HG03469 (cell line): ENCODE measurements around the gene RCOR1.
A peak's percentile ranks its signal among the peaks of the same experiment; 100 is the strongest.
"Not testable (repeated sequence)": the region's sequence is repeated elsewhere in the genome, so short reads cannot be mapped to it uniquely, and the experiment has no call there.

Experiments
- ATAC-seq: cut with Tn5 transposase; IDR thresholded peaks from one replicate; pipeline ENCODE4 v1.9.1; 2021; ENCODE audit warnings: mild to moderate bottlenecking, moderate library complexity, moderate number of reproducible peaks; ENCODE audit not compliant: unreplicated experiment

RCOR1 gene

DNA sequence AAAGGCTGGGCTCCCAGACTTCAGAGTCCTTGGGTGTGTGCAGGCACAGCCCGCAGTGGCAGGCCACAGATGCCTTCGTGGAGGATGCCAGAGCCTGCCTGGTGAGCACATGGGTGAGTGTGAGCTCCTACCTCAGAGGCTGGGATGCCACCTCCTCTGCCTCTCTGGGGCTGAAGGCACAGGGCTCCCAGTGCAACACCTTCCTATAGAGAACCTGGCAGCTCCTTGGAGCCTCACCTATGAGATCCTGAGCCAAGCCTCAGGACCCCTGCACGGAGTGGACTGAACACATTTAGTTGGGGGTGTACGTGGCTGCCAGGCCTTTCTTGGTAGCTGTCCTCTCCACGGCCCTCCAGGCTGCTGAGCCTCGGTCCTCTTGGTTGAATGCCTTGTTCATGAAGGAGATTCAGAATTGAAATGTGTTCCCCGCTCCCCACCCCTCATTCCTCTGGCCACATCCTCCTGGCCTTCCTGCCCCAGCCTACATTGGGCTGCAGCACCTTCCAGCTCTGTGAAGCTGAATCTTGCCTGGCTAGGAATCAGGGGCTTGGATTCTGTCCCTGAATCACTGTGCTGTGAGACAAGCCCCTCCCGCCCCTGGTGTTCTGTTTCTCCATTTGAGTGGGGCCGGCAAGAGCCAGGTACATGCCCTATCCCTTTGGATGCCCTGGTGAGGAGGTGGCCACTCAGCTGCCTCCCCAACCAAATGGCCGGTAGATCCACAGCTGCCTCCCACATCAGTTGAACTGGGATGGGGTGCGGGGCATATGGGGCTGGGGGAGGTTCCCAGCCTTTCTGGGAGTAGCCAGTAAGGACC, 146.1 kb downstream of the RCOR1 start:
- ATAC-seq, result no peak

DNA sequence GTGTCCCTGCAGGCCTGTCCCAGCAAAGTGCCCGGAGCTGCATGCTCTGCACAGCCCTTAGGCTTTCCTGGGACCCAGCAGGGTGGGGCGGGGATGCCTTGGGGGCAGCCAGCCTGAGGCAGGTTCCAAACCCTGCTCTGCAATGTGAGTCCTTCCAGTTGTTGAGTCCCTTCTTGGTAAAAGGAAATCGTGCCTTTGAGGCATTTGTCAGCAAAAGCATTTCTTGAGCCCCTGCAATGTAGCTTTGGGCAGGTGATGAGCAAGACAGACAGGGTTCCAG, 146.7 kb downstream of the RCOR1 start:
- ATAC-seq, result no peak

DNA sequence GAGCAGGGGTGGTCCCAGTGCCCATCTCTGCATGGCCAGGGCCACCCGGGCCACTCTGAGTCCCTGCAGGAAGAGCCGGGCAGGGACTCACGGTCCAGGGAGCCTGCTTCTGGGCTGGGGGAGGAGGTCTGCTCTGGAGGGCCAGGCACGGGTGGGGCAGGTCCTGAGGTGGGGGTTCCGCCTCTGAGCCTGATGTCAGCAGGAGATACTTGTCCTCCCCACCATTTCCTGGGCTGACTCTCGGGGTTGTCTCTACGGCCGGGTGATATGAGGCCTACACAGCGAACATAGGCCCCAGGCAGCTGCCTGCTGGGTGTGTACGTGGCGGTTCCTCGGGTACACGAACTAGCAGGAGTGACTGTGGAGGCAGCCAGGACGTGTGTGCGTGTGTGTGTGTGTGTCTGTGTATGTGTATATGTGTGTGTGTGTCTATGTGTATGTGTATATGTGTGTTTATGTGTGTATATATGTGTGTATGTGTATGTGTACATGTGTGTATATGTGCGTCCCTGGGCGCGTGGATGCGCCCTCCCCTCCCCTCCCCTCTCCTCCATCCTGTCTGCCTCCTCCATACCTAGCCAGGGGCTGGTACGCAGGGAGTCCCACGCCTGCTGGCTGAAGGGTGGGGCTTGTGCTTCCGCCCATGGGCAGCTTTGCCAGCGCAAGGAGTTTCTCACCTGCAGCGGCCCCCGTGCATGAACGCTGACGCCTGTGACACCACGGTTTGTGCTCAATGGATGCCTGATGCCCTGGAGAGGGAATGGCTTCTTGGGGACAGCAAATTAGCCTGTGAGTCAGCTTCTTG, 154.4 kb downstream of the RCOR1 start:
- no peak for ATAC-seq

- ATAC-seq, result no peak
Measured at GRCh38 chr14:102748806-102749205, 156.4 kb downstream of the RCOR1 start.

DNA sequence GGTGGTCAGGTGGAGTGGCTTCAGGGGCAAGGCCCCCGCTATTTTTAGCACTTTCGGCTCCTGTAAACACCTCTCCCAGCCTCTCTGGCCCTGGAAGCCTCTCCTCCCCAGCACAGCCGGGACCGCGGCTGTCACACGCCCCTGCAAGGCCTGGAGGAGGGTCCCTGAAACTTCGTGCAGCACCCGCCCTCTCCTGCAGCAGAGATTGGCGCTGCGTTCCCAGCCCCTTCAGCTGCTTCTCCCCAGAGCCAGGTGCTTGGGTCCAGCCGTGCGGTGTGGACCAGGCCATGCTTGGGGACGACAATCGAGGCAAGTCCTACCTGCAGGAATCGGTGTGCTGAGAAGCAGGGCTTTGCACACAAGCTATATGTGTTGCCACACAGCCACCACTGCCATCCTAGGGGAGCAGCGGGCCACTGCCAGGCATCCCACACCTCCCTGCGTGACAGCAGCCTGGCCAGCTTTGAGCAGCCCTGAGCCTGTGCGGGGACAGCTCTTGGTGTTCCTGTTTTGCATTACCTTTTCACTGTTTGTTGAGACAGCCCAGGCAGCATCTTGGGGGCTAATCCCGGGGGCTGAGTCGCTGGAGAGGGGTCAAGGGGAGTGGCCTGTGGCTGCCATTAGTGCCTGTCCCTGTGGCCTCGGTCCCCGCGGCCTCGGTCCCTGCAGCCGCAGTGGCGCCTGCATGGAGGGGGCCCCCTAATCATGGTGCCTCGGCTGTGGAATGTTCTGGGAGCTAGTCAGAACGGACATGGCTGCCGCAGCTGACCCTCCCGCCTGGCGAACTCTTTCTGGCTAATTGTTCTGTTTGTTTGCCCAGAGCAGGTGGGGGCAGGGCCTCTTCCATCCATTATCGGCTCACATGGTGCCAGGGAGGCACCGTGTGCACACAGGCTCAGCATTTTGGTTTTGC, 157.2 kb downstream of the RCOR1 start:
- ATAC-seq, result no peak

DNA sequence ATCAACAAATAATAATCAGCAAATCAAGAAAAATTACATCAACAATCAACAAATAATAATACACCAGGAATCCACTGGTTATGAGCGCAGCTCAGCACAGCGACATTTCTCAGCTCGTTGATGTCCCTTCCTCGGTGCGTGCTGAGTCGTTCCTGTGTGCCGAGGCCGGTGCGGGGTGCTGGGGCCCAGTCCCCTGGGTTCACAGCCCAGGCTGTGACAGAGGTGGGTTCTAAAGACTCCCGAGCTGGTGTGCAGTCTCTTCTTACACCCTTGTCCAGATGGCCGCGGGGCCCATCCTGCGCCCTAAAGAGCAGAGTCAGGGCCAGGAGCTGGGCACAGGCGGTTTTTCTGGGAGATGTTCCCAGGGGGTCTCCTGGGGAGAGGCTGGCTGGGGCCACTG, 157.9 kb downstream of the RCOR1 start:
- no peak for ATAC-seq

- ATAC-seq, result no peak
Measured at GRCh38 chr14:102751088-102751487, 158.6 kb downstream of the RCOR1 start.

DNA sequence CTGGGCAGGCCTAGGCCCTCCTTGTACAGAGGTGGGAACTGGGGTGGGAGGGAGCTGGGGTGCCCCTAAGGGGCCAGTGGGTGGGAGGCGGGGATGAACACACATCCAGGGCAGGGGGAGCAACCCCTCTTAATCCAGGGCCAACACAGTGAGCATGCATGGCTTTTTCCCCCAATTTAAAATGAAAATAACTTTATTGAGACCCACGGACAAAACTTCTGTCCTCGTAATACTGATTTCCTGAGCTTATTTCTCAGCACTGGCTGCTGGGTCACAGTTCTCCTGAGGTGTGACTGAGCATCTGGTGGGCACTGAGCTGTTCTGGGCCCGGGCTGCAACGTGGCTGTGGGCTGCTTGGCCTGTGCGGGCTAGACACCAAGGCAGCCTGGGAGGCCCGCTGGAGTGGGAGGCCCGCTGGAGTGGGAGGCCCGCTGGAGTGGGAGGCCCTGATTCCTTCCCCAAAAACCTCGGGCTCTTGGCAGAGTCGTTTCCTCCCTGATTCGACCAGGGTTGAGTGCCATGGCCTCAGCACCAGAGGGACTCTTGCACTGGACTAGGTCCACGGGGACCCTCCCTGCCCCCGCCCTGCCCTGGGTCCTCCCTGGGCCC, 159.9 kb downstream of the RCOR1 start:
- no peak for ATAC-seq

DNA sequence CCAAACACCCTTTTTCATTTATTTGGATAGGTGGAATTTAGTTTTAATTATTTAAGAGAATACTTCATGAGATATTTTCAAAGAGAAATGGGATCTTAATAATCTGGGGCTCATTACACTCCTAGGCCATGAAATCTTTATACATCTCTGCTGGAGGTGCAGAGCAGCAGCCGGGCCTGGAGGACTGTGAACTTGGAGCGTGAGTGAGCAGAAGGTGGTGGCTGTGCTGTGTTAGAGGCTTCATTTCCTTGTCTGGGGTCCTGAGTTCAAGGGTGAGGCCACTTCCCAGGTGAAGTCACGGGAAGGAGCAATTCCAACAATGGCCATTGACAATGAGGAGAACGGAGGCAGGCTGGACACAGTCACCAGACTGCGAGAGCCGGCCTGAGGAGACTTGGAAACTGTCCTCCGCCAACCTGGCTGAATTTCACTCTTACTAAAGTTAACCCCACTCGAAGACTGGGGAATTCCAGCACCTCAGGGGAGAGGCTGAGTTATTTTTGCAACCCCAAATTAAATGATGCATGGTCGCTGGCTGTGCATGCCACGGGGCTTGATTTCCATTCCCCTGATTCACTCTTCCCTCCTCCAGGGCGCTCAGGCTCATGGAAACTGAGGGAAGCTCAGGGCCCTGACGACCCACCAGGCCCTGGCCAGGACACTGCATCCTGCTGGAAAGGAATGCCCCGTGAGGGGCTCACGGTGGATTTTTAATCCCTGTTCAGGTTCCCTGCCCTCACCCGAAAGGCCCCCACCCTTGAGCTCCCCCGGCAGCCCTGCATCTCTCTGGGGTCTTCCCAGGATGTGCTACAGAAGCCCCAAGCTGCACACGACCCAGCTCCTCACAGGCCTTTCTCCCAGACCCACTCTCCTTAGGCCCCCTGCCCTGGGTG, 162.2 kb downstream of the RCOR1 start:
- no peak for ATAC-seq

DNA sequence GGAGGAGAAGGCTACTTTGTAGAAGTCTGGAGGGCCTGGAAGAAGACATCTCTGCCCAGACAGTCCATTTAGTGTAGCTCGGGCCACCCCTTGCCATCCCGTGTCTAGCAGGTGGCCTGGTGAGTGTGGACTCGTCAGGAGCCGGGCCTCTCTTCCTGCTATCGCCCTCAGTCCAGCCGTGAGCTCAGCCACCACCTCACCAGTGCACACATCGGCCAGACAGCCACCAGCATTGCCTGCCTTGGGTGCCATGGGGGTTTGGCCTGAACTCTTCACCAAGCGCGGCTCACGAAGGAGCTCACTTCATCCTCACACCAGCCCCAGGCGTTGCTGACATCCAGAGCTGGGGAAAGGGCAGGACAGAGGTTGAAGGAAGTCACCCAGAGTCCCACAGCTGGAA, 165.2 kb downstream of the RCOR1 start:
- no peak for ATAC-seq

DNA sequence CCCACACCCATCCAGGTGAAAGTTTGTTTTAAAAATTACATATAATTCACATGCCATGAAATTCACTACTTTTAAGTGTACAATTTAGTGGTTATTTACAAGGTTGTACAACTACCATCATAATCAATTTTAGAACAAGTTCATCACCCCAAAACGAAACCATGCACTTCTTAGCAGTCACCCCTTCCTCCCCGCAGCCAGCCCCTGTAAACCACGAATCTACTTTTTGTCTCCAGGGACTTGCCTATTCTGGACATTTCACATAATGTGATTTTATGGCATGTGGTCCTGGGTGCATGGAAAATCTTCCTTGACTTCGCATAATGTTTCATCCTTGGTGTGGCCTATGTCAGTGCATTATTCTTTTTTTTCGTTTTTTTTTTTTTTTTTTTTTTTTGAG, 165.6 kb downstream of the RCOR1 start:
- no peak for ATAC-seq

- ATAC-seq, result no peak
Measured at GRCh38 chr14:102759456-102760187, 167.2 kb downstream of the RCOR1 start.

DNA sequence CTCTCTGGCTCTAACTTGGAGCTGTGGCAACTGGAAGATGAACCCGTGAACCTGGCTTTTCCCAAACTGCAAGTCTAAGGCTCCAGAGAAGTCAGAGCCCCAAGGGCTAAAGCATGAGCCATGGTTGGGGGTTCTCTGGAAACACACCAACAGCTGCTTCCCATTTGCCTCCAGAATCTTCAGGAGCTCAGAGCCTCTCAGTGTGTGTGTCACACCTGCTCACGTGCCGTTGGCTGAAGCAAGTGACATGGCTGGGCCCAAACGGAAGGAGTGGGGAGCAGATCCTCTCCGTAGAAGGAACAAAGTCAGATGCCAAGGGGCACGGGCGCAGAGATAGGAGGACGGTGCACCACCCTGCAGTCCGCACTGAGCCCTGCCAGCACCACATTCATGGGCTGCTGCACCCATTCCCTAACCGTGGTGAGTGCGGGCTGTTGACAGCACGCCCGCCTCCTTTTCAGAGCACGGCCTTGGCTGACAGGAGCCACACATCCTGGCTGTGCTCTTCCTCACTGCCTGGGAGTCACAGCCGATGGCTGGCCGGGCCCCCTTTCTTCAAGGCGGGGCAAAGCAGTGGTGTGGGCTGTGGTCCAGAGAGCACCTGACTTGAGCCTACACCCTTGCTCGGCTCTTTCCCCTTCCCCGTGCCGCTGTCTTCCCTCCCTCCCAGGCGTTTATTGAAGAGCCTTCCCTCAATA, 168.2 kb downstream of the RCOR1 start:
- ATAC-seq, result no peak

DNA sequence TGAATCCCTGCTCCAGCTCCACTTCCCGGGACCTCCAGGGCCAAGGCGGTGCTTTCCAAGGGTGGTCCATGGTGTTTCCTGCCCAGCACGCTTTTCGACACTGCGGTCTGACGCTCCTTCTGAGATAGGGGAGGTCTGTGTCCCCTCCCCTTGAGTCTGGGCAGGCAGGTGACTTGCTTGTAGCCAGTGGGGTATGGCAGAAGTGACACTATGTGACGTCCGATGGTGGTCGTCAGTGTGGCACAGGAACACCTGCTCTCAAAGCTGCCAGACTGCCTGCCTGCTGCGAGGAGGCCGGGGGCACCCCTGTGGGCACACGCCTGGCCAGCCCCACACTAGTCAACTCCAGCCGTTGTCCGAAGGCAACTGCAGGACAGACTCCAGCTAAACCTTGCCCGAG, 168.8 kb downstream of the RCOR1 start:
- no peak for ATAC-seq

DNA sequence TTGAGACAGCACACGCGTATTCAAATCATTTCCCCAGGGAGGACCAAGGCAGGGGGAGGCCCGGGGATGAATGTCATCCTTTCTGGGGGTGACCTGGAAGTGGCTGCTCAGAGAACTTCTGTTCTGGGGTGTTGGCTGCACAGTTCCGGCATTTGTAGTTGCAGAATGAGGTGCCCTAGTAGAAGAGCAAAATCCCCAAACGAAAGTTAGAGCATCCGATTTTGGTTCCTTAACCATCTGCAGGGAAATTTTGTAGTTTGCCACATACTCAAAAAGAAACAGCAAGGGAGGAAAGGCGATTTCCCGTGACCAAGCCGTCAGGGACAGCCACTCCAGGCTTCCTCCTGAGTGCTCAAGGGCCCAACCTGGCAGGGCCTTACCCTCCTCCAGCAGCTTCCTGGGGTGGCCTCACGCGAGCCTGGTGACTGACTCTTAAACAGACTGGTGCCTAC, 171.8 kb downstream of the RCOR1 start:
- ATAC-seq, result no peak

DNA sequence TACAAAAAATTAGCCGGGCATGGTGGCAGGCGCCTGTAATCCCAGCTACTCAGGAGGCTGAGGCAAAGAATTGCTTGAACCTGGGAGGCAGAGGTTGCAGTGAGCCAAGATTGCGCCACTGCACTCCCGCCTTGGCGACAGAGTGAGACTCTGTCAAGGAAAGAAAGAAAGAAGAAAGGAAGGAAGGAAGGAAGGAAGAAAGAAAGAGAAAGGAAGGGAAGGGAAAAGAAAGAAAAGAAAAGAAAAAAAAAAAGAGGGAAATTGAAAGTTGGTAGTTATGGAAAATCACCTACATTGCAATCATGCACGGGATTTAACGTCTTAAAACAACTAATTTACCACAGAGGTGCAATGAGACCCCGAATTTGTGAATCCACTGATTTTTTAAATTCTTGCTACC, 173.3 kb downstream of the RCOR1 start:
- ATAC-seq, result not testable (repeated sequence)

DNA sequence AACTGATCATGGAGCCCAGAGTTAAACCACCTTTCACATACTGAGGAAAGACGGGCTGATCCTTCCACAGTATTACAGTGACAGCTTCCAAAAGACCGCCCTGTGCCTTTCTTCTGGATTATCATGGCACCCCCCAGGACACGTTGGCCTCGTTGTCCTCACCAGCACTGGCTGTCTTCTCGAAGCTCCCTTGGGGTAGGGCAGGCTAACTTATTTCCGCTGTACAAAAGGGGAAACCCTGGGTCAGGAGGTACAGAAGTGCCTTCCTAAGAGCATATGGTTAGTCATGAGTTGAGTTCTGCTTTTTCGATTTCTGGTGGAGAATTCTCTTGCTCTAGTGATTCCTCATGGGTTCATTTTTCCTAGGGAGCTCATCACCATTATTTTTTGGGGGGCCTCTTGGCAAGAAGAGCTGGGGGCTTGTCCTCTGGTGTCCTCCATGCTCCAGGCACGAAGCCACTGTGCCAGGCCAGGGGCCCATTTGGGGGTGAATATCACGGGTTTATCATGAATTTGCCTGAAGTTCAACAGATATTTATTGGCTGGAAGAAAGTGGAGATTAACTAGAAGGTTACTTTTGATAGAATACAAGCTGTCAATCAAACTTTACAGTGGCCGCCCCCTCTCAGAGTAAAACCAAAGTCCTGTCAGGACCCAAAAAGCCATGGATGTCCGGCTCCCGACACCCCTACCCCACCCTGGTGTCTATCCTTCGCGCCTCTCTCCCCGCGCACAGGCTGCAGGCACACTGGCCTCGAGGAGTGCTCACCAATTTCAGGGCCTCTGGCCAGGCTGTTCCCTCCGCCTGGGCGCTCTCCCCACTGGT, 176.0 kb downstream of the RCOR1 start:
- ATAC-seq, result peak; percentile 40

DNA sequence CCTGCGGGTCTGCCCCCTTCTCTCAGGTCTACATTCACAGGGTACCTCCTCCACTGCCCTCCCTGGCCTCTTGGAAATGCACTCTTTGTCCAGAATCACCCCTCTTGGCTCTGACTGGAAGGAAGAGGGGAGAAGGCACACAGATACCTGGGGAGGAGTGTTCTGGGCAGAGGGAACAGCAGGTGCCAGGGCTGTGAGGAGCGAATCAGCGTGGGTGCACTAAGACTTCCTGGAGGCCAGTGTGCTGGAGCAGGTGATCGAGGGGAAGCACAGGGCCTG, 176.5 kb downstream of the RCOR1 start:
- ATAC-seq, result no peak
